Brain microvascular endothelial cell (primary cell): ENCODE measurements around the gene HSFX2.
"Not testable (repeated sequence)": the region's sequence is repeated elsewhere in the genome, so short reads cannot be mapped to it uniquely, and the experiment has no call there.

Experiments
- DNase-seq: peaks from one replicate; pipeline ENCODE4 v3.0.0-alpha.2; 2020
- H3K27ac ChIP-seq: fragments of 250-450 bp; sonication (Bioruptor Pico); 2 replicates; pipeline ENCODE4 v1.5.1; 2020; ENCODE audit warnings: mild to moderate bottlenecking, moderate library complexity
- H3K27me3 ChIP-seq: fragments of 250-450 bp; sonication (Bioruptor Pico); replicated peaks from 2 replicates; pipeline ENCODE4 v1.5.1; 2020; ENCODE audit warnings: mild to moderate bottlenecking
- H3K36me3 ChIP-seq: fragments of 250-450 bp; sonication (Bioruptor Pico); replicated peaks from 2 replicates; pipeline ENCODE4 v1.5.1; 2020; ENCODE audit warnings: mild to moderate bottlenecking
- H3K4me3 ChIP-seq: 2 replicates; pipeline ENCODE4 v1.5.1; 2011; ENCODE audit warnings: low read depth, mild to moderate bottlenecking, control low read depth, low read length, moderate library complexity
- CTCF ChIP-seq: IDR thresholded peaks from 2 replicates; pipeline ENCODE4 v1.5.1; 2011; ENCODE audit warnings: low read depth, mild to moderate bottlenecking, moderate library complexity, low read length, control low read depth, inconsistent platforms; ENCODE audit errors: missing control alignments
- in situ Hi-C: cut with HindIII; loops from 2 replicates; pipeline ENCODE4 v1.10.0; 2017; ENCODE audit warnings: low sequenced_read_pairs, low pct_ligation_motif_present

The HSFX2 gene

GRCh38 chrX:149628280-149628679 is 33.2 kb upstream of the HSFX2 start:
- Histone ChIP-seq H3K4me3 (no peak overlapping the region), H3K27ac (no peak overlapping the region), H3K36me3 (no peaks in the 10 kb centered on the region), H3K27me3 (no peaks in the 10 kb centered on the region)
- in situ Hi-C loops = no loop called here
- DNase-seq = no peak
- no peak for TF ChIP-seq CTCF

GRCh38 chrX:149626829-149627228 is 31.7 kb upstream of the HSFX2 start:
- H3K4me3 ChIP-seq, H3K27me3 ChIP-seq, H3K36me3 ChIP-seq, H3K27ac ChIP-seq, in situ Hi-C loops: not testable (repeated sequence)
- peak; percentile 16 for DNase-seq

GRCh38 chrX:149619662-149620061 is 24.5 kb upstream of the HSFX2 start:
- H3K36me3 ChIP-seq, H3K27ac ChIP-seq, H3K4me3 ChIP-seq, in situ Hi-C loops, H3K27me3 ChIP-seq, DNase-seq: not testable (repeated sequence)

GRCh38 chrX:149618871-149619270 is 23.8 kb upstream of the HSFX2 start:
- no peak overlapping the region for H3K4me3 ChIP-seq
- H3K36me3 ChIP-seq = no peaks in the 10 kb centered on the region
- in situ Hi-C loops = no loop called here
- no peaks in the 10 kb centered on the region for H3K27me3 ChIP-seq
- H3K27ac ChIP-seq = no peak overlapping the region
- no peak for TF ChIP-seq CTCF
- no peak for DNase-seq

- Histone ChIP-seq H3K27ac (no peak overlapping the region), H3K4me3 (no peak overlapping the region), H3K36me3 (no peaks in the 10 kb centered on the region), H3K27me3 (no peaks in the 10 kb centered on the region)
- DNase-seq = no peak
- TF ChIP-seq CTCF = no peak
- in situ Hi-C loops = no loop called here
These were observed 16.6 kb upstream of the HSFX2 start for GRCh38 chrX:149611623-149612175.

GRCh38 chrX:149610511-149610910 is 15.4 kb upstream of the HSFX2 start:
- no peak for TF ChIP-seq CTCF
- H3K36me3 ChIP-seq = no peaks in the 10 kb centered on the region
- H3K4me3 ChIP-seq = no peak overlapping the region
- H3K27ac ChIP-seq = no peak overlapping the region
- in situ Hi-C loops = no loop called here
- no peak for DNase-seq
- no peaks in the 10 kb centered on the region for H3K27me3 ChIP-seq

- in situ Hi-C loops = no loop called here
- Histone ChIP-seq H3K36me3 (no peaks in the 10 kb centered on the region), H3K27ac (no peak overlapping the region), H3K27me3 (no peaks in the 10 kb centered on the region), H3K4me3 (no peak overlapping the region)
- no peak for DNase-seq
- TF ChIP-seq CTCF = no peak
These were observed 12.6 kb upstream of the HSFX2 start for GRCh38 chrX:149607699-149608098.

- H3K36me3 ChIP-seq, H3K27ac ChIP-seq, H3K27me3 ChIP-seq, H3K4me3 ChIP-seq, in situ Hi-C loops, DNase-seq: not testable (repeated sequence)
These were observed 10.3 kb upstream of the HSFX2 start for GRCh38 chrX:149605248-149605885.
